ENCODE data around the gene SLC9A3.

The SLC9A3 gene

GRCh38 chr5:440401-441201, 83.6 kb downstream of the SLC9A3 start:
- H3K4me3 ChIP-seq (ENCODE audit: low read depth, low read length), result no peak overlapping the region
- TF ChIP-seq CTCF (IDR thresholded peaks at IDR 0.05; ENCODE audit: low read depth, low read length), result no peak

- TF ChIP-seq CTCF (IDR thresholded peaks at IDR 0.05; ENCODE audit: low read depth, low read length), result no peak
- H3K4me3 ChIP-seq (ENCODE audit: low read depth, low read length), result no peak overlapping the region
Observed at GRCh38 chr5:439636-440035, 84.6 kb downstream of the SLC9A3 start.

- no peak for TF ChIP-seq CTCF (IDR thresholded peaks at IDR 0.05; ENCODE audit: low read depth, low read length)
Observed at GRCh38 chr5:439181-439580, 85.1 kb downstream of the SLC9A3 start.

GRCh38 chr5:438481-438981, 85.7 kb downstream of the SLC9A3 start:
- H3K4me3 ChIP-seq (ENCODE audit: low read depth, low read length), result no peak overlapping the region
- no peak for TF ChIP-seq CTCF (IDR thresholded peaks at IDR 0.05; ENCODE audit: low read depth, low read length)

More at GRCh38 chr5:439181-439580, 85.1 kb downstream of the SLC9A3 start:
- H3K4me3 ChIP-seq (ENCODE audit: low read depth, low read length), result no peak overlapping the region

- TF ChIP-seq CTCF (IDR thresholded peaks at IDR 0.05; ENCODE audit: low read depth, low read length), result no peak
- H3K4me3 ChIP-seq (ENCODE audit: low read depth, low read length), result no peak overlapping the region
Observed at GRCh38 chr5:437281-437771, 86.9 kb downstream of the SLC9A3 start.

- no peak for TF ChIP-seq CTCF (IDR thresholded peaks at IDR 0.05; ENCODE audit: low read depth, low read length)
- no peak overlapping the region for H3K4me3 ChIP-seq (ENCODE audit: low read depth, low read length)
Observed at GRCh38 chr5:436641-436975, 87.6 kb downstream of the SLC9A3 start.

- 0 out of 2 replicates have a peak, but pooled peaks have one; percentile 26 for TF ChIP-seq CTCF (IDR thresholded peaks at IDR 0.05; ENCODE audit: low read depth, low read length)
- no peak overlapping the region for H3K4me3 ChIP-seq (ENCODE audit: low read depth, low read length)
Observed at GRCh38 chr5:435961-436640, 88.1 kb downstream of the SLC9A3 start.

Measured in WI38 (cell line).